HEK293T (cell line): Measurements from ENCODE around the gene SMIM29.

Experiments
- ELF4 ChIP-seq: fragments of 450-650 bp; IDR thresholded peaks from 2 replicates; pipeline ENCODE4 v1.6.1; 2017; ENCODE audit warnings: antibody characterized with exemption
- PKNOX1 ChIP-seq: fragments of 450-650 bp; IDR thresholded peaks from 2 replicates; pipeline ENCODE4 v1.6.1; 2016
- TARDBP ChIP-seq: fragments of 450-650 bp; IDR thresholded peaks from 2 replicates; pipeline ENCODE4 v1.6.1; 2016

- TF ChIP-seq TARDBP = no peak
- no peak for TF ChIP-seq ELF4
- no peak for TF ChIP-seq PKNOX1
Measured at GRCh38 chr6:34206726-34207125, 42.1 kb downstream of the SMIM29 start.
